SU-DHL-6 (cell line): ENCODE data around the gene ACAP1.
"Not testable (repeated sequence)": the region's sequence is repeated elsewhere in the genome, so short reads cannot be mapped to it uniquely, and the experiment has no call there.

ENCODE experiments used
- H2AFZ ChIP-seq: fragments of 200-600 bp; sonication (generic); 2 replicates; pipeline ENCODE4 v1.6.1; 2014; ENCODE audit warnings: low read depth, mild to moderate bottlenecking, moderate library complexity, mixed read lengths, antibody characterized with exemption, low read length; ENCODE audit not compliant: severe bottlenecking
- H3F3A ChIP-seq: fragments of 200-600 bp; shearing (Covaris generic); 2 replicates; pipeline ENCODE4 v1.6.0; 2016; ENCODE audit warnings: antibody characterized with exemption, mild to moderate bottlenecking; ENCODE audit not compliant: insufficient read depth
- H3K27ac ChIP-seq: fragments of 200-600 bp; sonication (generic); 2 replicates; pipeline ENCODE4 v1.5.1; 2016; ENCODE audit warnings: low read depth, mild to moderate bottlenecking, low read length, moderate library complexity, mixed read lengths
- H3K27me3 ChIP-seq: fragments of 200-600 bp; sonication (generic), shearing (Covaris generic); 2 replicates; pipeline ENCODE4 v1.6.0; 2014; ENCODE audit warnings: mild to moderate bottlenecking, low read length
- H3K36me3 ChIP-seq: fragments of 200-600 bp; sonication (generic); 2 replicates; pipeline ENCODE4 v1.6.1; 2014; ENCODE audit warnings: mild to moderate bottlenecking, low read length, mixed read lengths
- H3K4me2 ChIP-seq: fragments of 300-600, 200-600 bp; shearing (Covaris generic), sonication (generic); 2 replicates; pipeline ENCODE4 v1.6.0; 2014; ENCODE audit warnings: low read length, low read depth, mild to moderate bottlenecking; ENCODE audit not compliant: poor library complexity, severe bottlenecking
- H3K4me3 ChIP-seq: fragments of 200-600 bp; sonication (generic); 2 replicates; pipeline ENCODE4 v1.5.1; 2014; ENCODE audit warnings: antibody characterized with exemption, low read length, mild to moderate bottlenecking, mixed read lengths; ENCODE audit not compliant: insufficient read depth, poor library complexity, severe bottlenecking
- H3K79me2 ChIP-seq: fragments of 200-600 bp; sonication (generic); 2 replicates; pipeline ENCODE4 v1.6.1; 2014; ENCODE audit warnings: mild to moderate bottlenecking, low read length, moderate library complexity; ENCODE audit not compliant: insufficient read depth
- H3K9ac ChIP-seq: fragments of 200-600 bp; sonication (generic); 2 replicates; pipeline ENCODE4 v1.7.0; 2014; ENCODE audit warnings: mild to moderate bottlenecking, low read length
- H3K9me2 ChIP-seq: fragments of 200-600 bp; sonication (generic); replicated peaks from 2 replicates; pipeline ENCODE4 v1.6.1; 2014; ENCODE audit warnings: low read length; ENCODE audit not compliant: insufficient read depth
- H3K9me3 ChIP-seq: fragments of 200-600 bp; sonication (generic); 2 replicates; pipeline ENCODE4 v1.6.1; 2014; ENCODE audit warnings: low read length, mixed read lengths; ENCODE audit not compliant: insufficient read depth
- H4K20me1 ChIP-seq: fragments of 200-600 bp; sonication (generic); 2 replicates; pipeline ENCODE4 v1.6.1; 2014; ENCODE audit warnings: low read depth, mild to moderate bottlenecking, antibody characterized with exemption, low read length, moderate library complexity, mixed read lengths
- EZH2phosphoT487 ChIP-seq: fragments of 200-600 bp; sonication (generic), shearing (Covaris generic); conservative IDR thresholded peaks from 2 replicates; pipeline ENCODE4 v1.6.1; 2018; ENCODE audit warnings: mild to moderate bottlenecking, antibody characterized with exemption, low read length, moderate library complexity, mixed read lengths
- TF ChIP-seq, protein P1 (sequence below): fragments of 200-600 bp; sonication (generic); IDR thresholded peaks from one replicate; pipeline ENCODE4 v1.5.1; 2017; ENCODE audit warnings: antibody characterized with exemption, mild to moderate bottlenecking, low read length, moderate library complexity; ENCODE audit not compliant: insufficient read depth, poor library complexity, severe bottlenecking

Gene ACAP1

GRCh38 chr17:7367918-7368598 lies 31.7 kb downstream of the ACAP1 start:
- H3K4me3 ChIP-seq = no peak overlapping the region

GRCh38 chr17:7368599-7368994 lies 32.3 kb downstream of the ACAP1 start:
- not testable (repeated sequence) for H3K27ac ChIP-seq, H3K9me3 ChIP-seq, H3K36me3 ChIP-seq, H3K9ac ChIP-seq, H3K9me2 ChIP-seq, H3K79me2 ChIP-seq, H3F3A ChIP-seq, H3K27me3 ChIP-seq, H3K4me2 ChIP-seq, H3K4me3 ChIP-seq, H4K20me1 ChIP-seq, H2AFZ ChIP-seq

More at GRCh38 chr17:7367918-7368598, 31.7 kb downstream of the ACAP1 start:
- Histone ChIP-seq H3K27ac (no peak overlapping the region), H4K20me1 (no peaks in the 10 kb centered on the region), H3F3A (no peaks in the 10 kb centered on the region), H3K27me3 (no peaks in the 10 kb centered on the region), H3K79me2 (no peaks in the 10 kb centered on the region), H3K9ac (no peak overlapping the region), H3K36me3 (no peaks in the 10 kb centered on the region), H3K9me3 (no peaks in the 10 kb centered on the region), H3K4me2 (no peak overlapping the region), H3K9me2 (no peaks in the 10 kb centered on the region), H2AFZ (no peak overlapping the region)
- TF ChIP-seq, protein P1, sequence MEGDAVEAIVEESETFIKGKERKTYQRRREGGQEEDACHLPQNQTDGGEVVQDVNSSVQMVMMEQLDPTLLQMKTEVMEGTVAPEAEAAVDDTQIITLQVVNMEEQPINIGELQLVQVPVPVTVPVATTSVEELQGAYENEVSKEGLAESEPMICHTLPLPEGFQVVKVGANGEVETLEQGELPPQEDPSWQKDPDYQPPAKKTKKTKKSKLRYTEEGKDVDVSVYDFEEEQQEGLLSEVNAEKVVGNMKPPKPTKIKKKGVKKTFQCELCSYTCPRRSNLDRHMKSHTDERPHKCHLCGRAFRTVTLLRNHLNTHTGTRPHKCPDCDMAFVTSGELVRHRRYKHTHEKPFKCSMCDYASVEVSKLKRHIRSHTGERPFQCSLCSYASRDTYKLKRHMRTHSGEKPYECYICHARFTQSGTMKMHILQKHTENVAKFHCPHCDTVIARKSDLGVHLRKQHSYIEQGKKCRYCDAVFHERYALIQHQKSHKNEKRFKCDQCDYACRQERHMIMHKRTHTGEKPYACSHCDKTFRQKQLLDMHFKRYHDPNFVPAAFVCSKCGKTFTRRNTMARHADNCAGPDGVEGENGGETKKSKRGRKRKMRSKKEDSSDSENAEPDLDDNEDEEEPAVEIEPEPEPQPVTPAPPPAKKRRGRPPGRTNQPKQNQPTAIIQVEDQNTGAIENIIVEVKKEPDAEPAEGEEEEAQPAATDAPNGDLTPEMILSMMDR = no peak
- TF ChIP-seq EZH2phosphoT487 = no peak

DNA sequence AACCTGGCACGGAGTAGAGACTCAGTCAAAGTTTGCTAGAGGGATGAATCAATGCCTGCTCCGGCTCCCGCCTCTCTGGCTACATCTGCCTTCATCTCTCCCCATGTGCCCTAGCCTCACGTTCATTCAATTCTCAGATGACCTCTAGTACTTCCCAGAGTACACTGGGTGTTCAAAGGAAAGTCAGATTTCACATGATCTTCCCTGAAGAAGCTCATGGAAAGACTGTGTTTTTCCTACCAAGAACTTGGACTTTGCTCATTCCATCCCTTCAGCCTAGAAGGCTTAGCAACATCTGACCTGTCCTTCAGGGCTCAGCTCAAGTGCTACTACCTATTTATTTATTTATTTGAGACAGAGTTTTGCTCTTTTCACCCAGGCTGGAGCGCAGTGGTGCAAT lies 33.5 kb downstream of the ACAP1 start:
- Histone ChIP-seq H3F3A (no peaks in the 10 kb centered on the region), H3K9me3 (no peaks in the 10 kb centered on the region), H3K27ac (no peak overlapping the region), H3K79me2 (no peaks in the 10 kb centered on the region), H4K20me1 (no peaks in the 10 kb centered on the region), H3K4me3 (no peak overlapping the region), H3K36me3 (no peaks in the 10 kb centered on the region), H3K9me2 (no peaks in the 10 kb centered on the region), H3K4me2 (no peak overlapping the region), H2AFZ (no peak overlapping the region), H3K27me3 (no peaks in the 10 kb centered on the region), H3K9ac (no peak overlapping the region)
- TF ChIP-seq, protein P1 = no peak
- TF ChIP-seq EZH2phosphoT487 = no peak

- Histone ChIP-seq H3K4me3 (no peak overlapping the region), H3K9ac (no peak overlapping the region), H2AFZ (no peak overlapping the region), H4K20me1 (no peaks in the 10 kb centered on the region), H3K9me2 (no peaks in the 10 kb centered on the region), H3K79me2 (no peaks in the 10 kb centered on the region), H3F3A (no peaks in the 10 kb centered on the region), H3K4me2 (no peak overlapping the region), H3K36me3 (no peaks in the 10 kb centered on the region), H3K27me3 (no peaks in the 10 kb centered on the region), H3K9me3 (no peaks in the 10 kb centered on the region), H3K27ac (no peak overlapping the region)
- TF ChIP-seq EZH2phosphoT487 = no peak
- TF ChIP-seq, protein P1 = no peak
Measured at GRCh38 chr17:7370853-7371252, 34.5 kb downstream of the ACAP1 start.
